Measurements from ENCODE around the gene TMEM151B.
"Not testable (repeated sequence)": the region's sequence is repeated elsewhere in the genome, so short reads cannot be mapped to it uniquely, and the experiment has no call there.

GRCh38 chr6:44346818-44347217 is 76.6 kb downstream of the TMEM151B start:
- TF ChIP-seq CTCF, EZH2, EZH2phosphoT487 (IDR thresholded peaks at IDR 0.05): not testable (repeated sequence)
